Gastroesophageal sphincter (tissue), 3 donors: ENCODE measurements around the gene PDZD2.

Experiments used
- CTCF ChIP-seq, 4 experiments: fragments of 200-600 bp in 2 of 4; fragments of 450-650 bp in 2 of 4; sonication (generic) in 1 of 4; IDR thresholded peaks; one replicate each; pipeline ENCODE4 v1.5.1; 2017 to 2019; ENCODE audit warnings: antibody characterized with exemption in 4 of 4, mild to moderate bottlenecking in 2 of 4, moderate library complexity in 2 of 4
- EP300 ChIP-seq: sonication (generic); formaldehyde crosslinking; IDR thresholded peaks from one replicate; pipeline ENCODE4 v1.6.1; 2017; ENCODE audit warnings: antibody characterized with exemption, mild to moderate bottlenecking
- POLR2A ChIP-seq, 2 donors: fragments of 450-650 bp; IDR thresholded peaks; one replicate each; pipeline ENCODE4 v1.6.1; 2017; ENCODE audit warnings: antibody characterized with exemption in 2 of 2, mild to moderate bottlenecking in 2 of 2, moderate library complexity in 1 of 2

- TF ChIP-seq CTCF (IDR thresholded peaks at IDR 0.05) (no peak), EP300 (no peak), POLR2A (IDR thresholded peaks at IDR 0.05) (no peak)
Measured at GRCh38 chr5:32013658-32014057, 374.7 kb downstream of the PDZD2 start.
